EH (cell line): ENCODE data around the gene SREBF2.
A peak's percentile ranks its signal among the peaks of the same experiment; 100 is the strongest.
"Not testable (repeated sequence)": the region's sequence is repeated elsewhere in the genome, so short reads cannot be mapped to it uniquely, and the experiment has no call there.

Experiments used
- DNase-seq: peaks from one replicate; pipeline ENCODE4 v3.0.0-alpha.2; 2015; ENCODE audit warnings: low read depth

Gene SREBF2

GRCh38 chr22:41821471-41822316, 11.2 kb upstream of the SREBF2 start:
- DNase-seq = no peak

DNA sequence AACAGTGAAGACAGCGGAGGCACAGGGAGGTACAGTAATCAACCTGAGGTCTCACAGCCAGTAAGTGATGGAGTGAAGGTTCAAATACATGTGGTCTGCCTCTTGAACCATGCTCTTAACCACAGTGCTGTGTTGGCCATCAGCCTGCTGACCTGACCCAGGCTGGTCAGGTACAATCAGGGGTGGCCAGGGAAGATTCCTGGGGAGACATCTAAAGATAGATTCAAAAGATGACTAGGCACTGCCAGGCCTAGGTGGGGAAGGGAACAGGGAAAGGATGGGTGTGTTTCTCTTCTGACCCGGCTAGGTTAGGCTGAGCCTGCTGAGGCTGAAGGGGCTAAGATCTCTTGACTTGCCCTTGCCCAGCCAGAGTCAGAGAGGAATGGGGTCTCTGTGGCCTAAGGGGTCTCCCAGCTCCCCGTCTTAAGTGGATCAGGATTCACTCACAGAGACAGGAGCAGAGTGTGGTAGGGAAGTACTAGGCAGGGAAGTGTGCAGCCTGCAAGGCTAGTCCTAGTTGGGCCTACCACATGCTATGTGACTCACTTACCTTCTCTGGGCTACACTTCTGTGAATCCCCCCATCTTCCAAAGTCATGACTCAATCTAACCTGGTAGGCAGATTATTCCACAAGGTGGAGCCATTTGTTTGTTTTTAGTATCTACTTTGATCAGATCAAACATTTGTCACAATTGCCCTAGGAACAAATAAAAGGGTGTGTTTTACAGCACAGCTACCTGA, 10.4 kb upstream of the SREBF2 start:
- peak; percentile 61 for DNase-seq

- DNase-seq = no peak
Measured at GRCh38 chr22:41823797-41824196, 9.1 kb upstream of the SREBF2 start.

- DNase-seq = peak; percentile 37
Measured at GRCh38 chr22:41825376-41825775, 7.5 kb upstream of the SREBF2 start.

DNA sequence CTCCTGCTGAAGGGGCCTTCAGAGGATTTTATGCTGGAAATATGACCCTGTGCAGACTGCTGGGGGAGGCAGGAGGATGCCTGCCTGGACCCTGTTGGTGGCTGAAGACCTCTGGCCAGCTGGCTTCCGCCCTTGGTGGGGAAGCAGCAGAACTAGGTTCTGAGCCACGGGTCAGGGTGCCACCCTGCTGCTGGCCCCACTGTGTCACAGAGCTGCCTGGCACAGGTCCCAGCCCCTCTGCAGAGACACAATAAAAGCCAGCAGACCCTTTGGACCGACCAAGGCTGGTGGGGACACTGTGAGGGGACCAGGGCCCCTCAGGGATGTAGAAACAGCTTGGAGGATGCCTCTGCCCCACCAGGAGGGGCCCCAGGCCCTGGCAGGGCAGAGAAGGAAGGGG, 6.9 kb upstream of the SREBF2 start:
- DNase-seq = no peak

DNA sequence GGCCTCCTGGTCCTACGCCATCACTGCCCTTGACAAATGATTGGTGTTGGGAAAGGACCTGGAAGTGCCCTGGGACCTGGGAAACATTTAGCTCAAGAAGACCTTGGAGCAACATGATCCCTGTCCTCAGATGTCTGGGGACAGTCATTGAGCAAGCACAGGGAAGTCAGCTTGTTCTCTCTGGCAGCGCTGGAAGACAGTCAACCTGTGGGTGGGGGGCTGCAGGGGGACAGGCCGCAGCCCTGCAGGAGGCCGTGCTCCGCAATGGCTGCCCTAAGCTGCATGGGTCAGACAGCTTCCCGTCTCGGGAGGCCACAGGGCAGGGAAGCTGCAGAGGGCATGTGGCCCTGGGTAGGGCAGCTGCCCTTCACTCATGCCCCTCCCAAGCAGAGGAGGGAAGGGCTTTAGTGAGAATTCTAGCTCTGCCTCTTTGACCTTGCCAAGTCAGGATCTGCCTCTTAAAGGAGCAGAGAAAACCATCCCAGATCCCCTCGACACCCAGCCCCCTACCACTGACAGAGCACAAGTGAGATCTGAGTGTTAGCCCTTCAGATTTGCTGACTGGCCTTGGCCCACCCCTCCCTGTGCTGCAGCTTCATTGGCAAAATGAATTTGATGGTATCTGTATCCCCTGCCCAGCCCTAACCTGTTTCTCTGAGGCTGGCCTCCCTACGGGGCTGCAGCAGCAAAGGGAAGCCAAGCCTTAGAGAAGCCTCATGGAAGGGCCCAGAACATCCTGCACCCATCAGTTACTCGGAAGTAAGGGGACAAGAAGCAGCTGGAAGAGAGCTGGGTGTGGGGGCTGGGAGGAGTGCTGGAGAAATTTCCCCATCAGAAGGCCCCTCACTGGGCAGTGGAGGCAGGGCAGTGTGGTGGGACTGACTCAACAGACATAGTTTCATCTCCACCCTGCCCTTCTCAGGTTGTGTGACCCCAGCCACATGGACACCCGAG, 6.2 kb upstream of the SREBF2 start:
- no peak for DNase-seq

GRCh38 chr22:41827671-41828070, 5.2 kb upstream of the SREBF2 start:
- DNase-seq = no peak

GRCh38 chr22:41828516-41828915, 4.4 kb upstream of the SREBF2 start:
- DNase-seq = no peak

- no peak for DNase-seq
Measured at GRCh38 chr22:41830174-41830573, 2.7 kb upstream of the SREBF2 start.

- DNase-seq = peak; percentile 53
Measured at GRCh38 chr22:41831383-41831782, 1.5 kb upstream of the SREBF2 start.

DNA sequence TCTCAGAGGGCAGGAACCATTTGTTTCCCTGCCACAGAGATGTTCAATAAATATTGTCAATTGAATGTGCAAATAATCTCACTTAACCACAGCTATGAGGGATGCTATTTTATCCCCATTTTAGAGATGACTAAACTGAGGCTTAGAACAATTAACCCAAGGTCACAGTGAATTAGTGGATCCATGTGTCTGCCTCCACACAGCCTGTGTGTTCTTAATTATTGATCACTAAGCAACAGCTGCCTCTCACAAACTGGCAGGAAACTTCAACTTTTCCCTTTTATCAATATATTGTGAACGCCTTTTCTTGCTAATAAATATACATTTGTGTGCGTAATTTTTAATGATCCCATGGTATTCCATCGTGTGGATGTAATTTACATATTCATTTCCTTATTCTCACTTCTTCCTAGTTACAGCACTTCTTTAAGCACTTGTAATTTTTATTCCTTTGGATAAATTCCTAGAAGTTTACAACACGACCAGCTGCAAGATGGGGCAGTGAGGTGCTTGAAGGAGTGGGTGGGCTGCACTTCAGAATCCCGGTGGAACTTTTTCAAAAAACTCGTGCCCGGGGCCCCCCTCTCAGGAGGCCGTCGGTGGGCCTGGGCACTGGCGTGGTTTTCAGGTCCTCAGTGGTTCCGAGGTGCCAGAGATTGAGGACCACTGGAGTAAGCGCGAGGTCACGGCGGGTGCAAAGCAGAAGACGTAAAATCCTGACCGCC, 915 bp upstream of the SREBF2 start:
- no peak for DNase-seq

DNA sequence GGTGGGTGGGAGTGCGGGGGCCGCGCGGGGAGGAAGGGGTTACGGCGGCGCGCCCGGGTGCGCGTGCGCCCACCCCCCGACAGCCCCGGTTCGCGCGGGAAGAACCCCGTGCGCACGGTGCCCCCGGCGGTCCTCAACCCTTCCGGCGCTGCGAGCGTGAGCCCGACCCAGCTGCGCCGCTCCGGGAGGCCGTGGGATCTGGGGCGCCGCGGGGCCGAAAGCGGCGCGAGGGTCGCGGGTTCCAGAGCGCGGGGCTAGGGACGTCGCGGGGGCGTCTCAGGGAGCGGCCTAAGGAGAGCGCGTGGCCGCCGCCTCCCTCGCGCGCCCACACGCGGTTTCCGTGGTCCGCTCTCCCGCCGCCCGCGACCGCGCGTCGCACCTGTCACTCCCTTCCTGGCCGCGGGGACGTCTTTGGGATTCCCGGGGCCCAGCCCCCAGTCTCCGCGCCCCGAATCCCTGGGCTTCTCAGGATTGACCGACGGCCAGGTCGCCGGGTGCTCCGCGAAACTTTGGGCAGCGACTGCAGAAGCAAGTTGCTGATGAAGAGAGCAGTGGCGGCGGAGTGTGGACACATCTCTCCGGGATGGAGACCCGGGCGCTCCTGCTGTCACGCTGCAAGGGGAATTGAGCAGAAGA, 582 bp downstream of the SREBF2 start:
- DNase-seq = peak; percentile 38

DNA sequence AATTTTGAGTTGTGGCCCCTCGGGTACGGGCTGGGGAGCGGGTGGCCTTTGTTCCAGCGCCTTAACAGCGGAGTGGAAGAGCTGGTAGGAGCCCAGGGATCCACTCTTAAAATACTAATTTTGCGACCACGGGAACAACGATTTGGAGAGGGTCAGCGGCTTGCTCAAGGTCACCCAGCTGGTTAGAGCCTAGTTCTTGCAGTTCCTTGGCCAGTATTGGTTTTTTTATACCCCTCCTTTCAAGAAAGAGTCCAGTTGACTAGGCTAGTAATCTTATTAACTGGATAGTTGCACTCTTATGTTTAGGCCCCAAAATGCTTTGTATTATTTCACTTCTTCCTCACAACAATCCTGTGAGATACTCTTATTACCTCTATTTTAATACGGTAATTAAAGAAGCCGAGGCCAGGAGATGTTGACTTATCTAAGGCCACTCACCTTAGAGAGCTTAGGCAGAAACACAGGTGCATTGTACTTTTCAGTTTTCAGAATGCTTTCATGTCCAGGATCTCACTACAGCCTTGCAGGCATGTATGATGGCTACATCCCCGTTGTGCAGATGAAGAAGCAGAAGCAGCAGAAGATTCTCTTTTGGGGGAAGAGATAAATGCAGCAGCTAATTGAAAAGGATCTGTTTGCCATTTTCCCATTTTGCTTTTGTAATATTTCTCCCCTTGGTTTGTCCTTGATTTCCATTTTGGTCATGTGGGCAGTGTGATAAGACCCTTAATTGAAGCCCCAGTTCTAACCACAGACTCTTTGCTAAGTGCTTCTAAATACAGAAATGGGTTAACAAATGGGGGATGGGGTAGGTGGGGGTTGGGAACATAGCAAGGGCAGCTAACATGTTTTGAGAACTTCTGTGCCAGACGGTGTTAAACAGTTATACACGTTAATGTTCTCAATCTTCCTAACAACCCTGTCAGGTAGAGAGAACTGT, 1.4 kb downstream of the SREBF2 start:
- no peak for DNase-seq

- not testable (repeated sequence) for DNase-seq
Measured at GRCh38 chr22:41835462-41835861, 2.6 kb downstream of the SREBF2 start.

GRCh38 chr22:41836551-41836950, 3.6 kb downstream of the SREBF2 start:
- no peak for DNase-seq

DNA sequence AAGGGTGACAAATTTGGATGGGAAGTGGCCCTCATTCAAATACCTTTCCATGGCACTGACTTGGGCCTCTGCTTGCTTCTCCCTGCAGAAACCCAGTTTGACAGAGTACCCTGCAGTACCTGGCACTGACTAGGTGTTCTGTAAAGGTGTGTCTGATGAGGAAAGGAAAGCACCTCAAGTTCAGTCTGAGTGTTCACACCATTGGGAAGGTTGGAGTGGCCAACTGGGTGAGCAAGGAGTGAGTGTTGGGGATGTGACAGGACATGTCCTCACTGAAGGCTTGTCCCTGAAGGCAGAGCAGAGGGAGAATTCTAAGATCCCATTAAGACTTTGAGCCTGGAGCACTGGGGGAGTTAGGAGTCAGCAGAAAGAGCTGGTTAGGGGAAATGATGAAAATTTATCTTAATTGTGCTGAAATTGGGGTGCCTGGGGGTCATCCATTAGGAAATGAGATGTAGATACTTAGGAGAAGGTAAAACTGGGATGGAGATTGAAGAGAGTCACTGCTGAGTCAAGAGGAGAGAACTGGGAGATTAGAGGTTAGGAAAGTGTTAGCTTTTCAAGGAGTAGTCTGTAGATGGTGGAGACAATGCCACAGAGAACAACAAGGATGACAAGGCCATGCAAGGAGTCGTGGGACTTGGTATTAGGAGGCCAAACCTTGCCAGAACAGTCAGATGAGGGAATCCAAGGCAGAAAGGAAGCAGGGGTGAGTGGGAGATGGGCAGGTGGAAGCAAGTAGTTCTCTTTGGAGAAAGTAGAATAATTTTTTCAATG, 6.1 kb downstream of the SREBF2 start:
- no peak for DNase-seq

DNA sequence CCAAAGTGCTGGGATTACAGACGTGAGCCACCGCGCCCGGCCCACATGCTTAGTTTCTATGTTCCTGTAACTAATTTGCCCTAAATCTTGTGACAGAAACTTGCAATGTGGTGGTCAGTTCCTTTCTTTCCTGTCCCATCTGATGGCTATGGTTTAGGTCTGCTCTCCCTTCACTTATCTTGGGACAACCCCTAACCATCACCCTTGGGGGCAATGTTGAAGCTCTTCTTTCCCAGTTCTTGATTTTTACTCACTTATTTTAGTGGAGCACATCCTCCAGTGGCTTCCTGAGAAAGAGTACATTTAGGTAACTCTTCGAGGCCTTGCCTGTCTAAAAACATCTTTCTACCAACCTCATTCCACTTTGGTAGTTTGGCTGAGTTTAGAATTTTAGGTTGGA, 7.3 kb downstream of the SREBF2 start:
- no peak for DNase-seq

- no peak for DNase-seq
Measured at GRCh38 chr22:41841085-41841712, 8.3 kb downstream of the SREBF2 start.
